ENCODE results near the gene CDKN2B. TPM values are rescaled to one million over a fixed set of nuclear protein-coding genes. Genes with fewer than 3 reads are reported as not detected.

The CDKN2B gene
- total RNA-seq, 1 experiment from 2014 or later = 9.8 TPM

DNA sequence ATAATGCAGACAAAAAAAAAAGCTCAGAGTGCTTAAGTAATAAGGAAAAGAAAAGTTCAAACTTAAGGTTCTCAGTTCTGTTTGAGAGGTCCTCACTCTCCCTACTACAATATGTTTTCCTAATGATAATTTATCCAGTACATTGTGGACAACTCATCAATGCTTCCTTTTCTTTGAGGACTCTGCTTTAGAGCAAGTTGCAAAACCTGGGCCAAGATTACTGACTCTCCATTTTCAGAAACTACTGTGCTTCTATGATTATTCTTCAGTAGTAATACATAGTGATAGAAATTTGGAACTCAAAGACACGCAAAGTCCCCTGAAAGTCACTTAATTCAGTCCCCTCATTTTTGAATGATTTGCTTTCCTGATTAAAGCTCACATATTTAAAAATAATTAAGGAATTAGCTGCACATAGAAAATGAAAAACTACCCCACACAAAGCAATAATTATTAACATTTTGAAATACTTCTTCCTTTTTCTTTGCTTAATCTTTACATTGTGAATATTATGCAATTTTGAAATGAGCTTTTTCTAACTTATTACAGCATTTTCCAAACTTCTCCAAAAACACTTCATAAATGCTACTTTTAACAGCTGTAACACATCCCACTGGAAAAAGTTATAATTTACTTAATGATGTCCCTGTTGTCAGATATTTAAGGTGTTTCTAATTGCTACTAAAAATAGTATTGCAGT is 26.1 kb downstream of the CDKN2B start:
- Histone ChIP-seq H2AFZ (ENCODE audit: low read depth, low read length, poor library complexity, severe bottlenecking) (no peak overlapping the region), H3K79me2 (ENCODE audit: insufficient read depth, low read length) (peaks cover 5% of the 10 kb centered on the region), H3K9ac (ENCODE audit: low read length) (no peak overlapping the region), H3K9me2 (ENCODE audit: insufficient read depth) (no peaks in the 10 kb centered on the region), H3K4me1 (ENCODE audit: control insufficient read depth in 1 of 2, insufficient read depth in 2 of 2, low read length in 2 of 2) (no peaks in the 10 kb centered on the region), H3K4me3 (replicated peaks in 1 of 2; ENCODE audit: low read depth in 1 of 2, low read length in 2 of 2) (no peak overlapping the region), H3K9me3 (ENCODE audit: control insufficient read depth in 1 of 2, insufficient read depth in 1 of 2, low read depth in 1 of 2, low read length in 2 of 2) (no peaks in the 10 kb centered on the region), H3K4me2 (ENCODE audit: low read length) (no peak overlapping the region), H3K27me3 (ENCODE audit: insufficient read depth, low read length) (no peaks in the 10 kb centered on the region), H4K20me1 (ENCODE audit: insufficient read depth) (no peaks in the 10 kb centered on the region), H3K36me3 (ENCODE audit: control insufficient read depth in 1 of 2, insufficient read depth in 2 of 2, low read length in 2 of 2) (no peaks in the 10 kb centered on the region), H3K27ac (ENCODE audit: low read depth, low read length) (no peak overlapping the region)
- BruUV-seq (replicated peaks) = no TSS peak
- ChIA-PET POLR2A (interaction anchor here (1.2 kb wide), 1 partner anchor 25 kb away, joined by 3 read pairs; the partner anchor contains the start of gene CDKN2B), CTCF (interaction anchor here (1.8 kb wide), 1 partner anchor 25 kb away, joined by 5 read pairs; no protein-coding TSS in a partner anchor), RAD21 (ENCODE audit: low non-redundant PET in 1 of 2, low total read pairs in 2 of 2, uncharacterized antibody in 2 of 2, unreplicated experiment in 2 of 2) (no interaction called here)
- ATAC-seq (no peak), DNase-seq (ENCODE audit: low read depth, low spot score) (no peak)
- TF ChIP-seq EZH2phosphoT487 (IDR thresholded peaks at IDR 0.05; ENCODE audit: borderline replicate concordance) (no peak), YY1 (IDR thresholded peaks at IDR 0.05; ENCODE audit: extremely low read depth, insufficient replicate concordance, low read depth, low read length) (no peak), ZFX (IDR thresholded peaks at IDR 0.05) (no peak), CBX3 (IDR thresholded peaks at IDR 0.05; ENCODE audit: low read depth) (no peak), SP1 (IDR thresholded peaks at IDR 0.05; ENCODE audit: low read depth) (no peak), TCF7L2 (IDR thresholded peaks at IDR 0.05; ENCODE audit: borderline replicate concordance, extremely low read depth, insufficient read depth, insufficient read length) (no peak), POLR2AphosphoS5 (IDR thresholded peaks at IDR 0.05; ENCODE audit: low read depth, low read length) (no peak), POLR2A (IDR thresholded peaks at IDR 0.05; ENCODE audit: borderline replicate concordance, extremely low read depth, insufficient read depth, insufficient read length) (no peak), RAD21 (IDR thresholded peaks at IDR 0.05; ENCODE audit: low read depth) (no peak)
- intact Hi-C loops (cut with micrococcal nuclease) = no loop called here

DNA sequence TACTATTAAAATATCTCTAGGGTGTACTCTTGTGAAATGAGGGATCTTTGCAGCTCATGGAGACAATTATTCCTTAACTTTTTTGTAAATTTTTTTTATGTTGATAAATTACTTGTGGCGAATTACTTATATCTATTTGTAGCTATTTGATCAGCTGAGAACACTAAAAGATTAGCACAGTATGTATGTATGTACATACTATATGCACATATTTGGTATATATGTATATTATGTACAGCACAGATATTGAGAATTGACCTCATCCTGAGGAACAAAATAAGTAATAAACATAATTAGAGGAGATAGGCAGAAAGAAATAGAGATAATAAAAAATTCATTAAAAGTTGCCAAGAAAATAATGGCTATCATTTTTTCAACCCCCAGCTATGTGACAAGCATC is 26.7 kb downstream of the CDKN2B start:
- Histone ChIP-seq H3K79me2 (ENCODE audit: insufficient read depth, low read length) (peaks cover 5% of the 10 kb centered on the region), H3K4me3 (replicated peaks in 1 of 2; ENCODE audit: low read depth in 1 of 2, low read length in 2 of 2) (no peak overlapping the region), H3K36me3 (ENCODE audit: control insufficient read depth in 1 of 2, insufficient read depth in 2 of 2, low read length in 2 of 2) (no peaks in the 10 kb centered on the region), H3K4me2 (ENCODE audit: low read length) (no peak overlapping the region), H3K27ac (ENCODE audit: low read depth, low read length) (no peak overlapping the region), H3K9me2 (ENCODE audit: insufficient read depth) (no peaks in the 10 kb centered on the region), H4K20me1 (ENCODE audit: insufficient read depth) (no peaks in the 10 kb centered on the region), H3K4me1 (ENCODE audit: control insufficient read depth in 1 of 2, insufficient read depth in 2 of 2, low read length in 2 of 2) (no peaks in the 10 kb centered on the region), H3K27me3 (ENCODE audit: insufficient read depth, low read length) (no peaks in the 10 kb centered on the region), H2AFZ (ENCODE audit: low read depth, low read length, poor library complexity, severe bottlenecking) (no peak overlapping the region), H3K9me3 (ENCODE audit: control insufficient read depth in 1 of 2, insufficient read depth in 1 of 2, low read depth in 1 of 2, low read length in 2 of 2) (no peaks in the 10 kb centered on the region), H3K9ac (ENCODE audit: low read length) (no peak overlapping the region)
- RAD21 ChIA-PET (ENCODE audit: low non-redundant PET in 1 of 2, low total read pairs in 2 of 2, uncharacterized antibody in 2 of 2, unreplicated experiment in 2 of 2) = no interaction called here
- POLR2A ChIA-PET = no interaction called here
- TF ChIP-seq TCF7L2 (IDR thresholded peaks at IDR 0.05; ENCODE audit: borderline replicate concordance, extremely low read depth, insufficient read depth, insufficient read length) (no peak), ZNF274 (IDR thresholded peaks at IDR 0.05; ENCODE audit: low read depth, low read length) (no peak), RAD21 (IDR thresholded peaks at IDR 0.05; ENCODE audit: low read depth) (no peak), SP1 (IDR thresholded peaks at IDR 0.05; ENCODE audit: low read depth) (no peak), SRF (IDR thresholded peaks at IDR 0.05; ENCODE audit: low read depth) (no peak), JUND (IDR thresholded peaks at IDR 0.05) (no peak), POLR2A (IDR thresholded peaks at IDR 0.05; ENCODE audit: borderline replicate concordance, extremely low read depth, insufficient read depth, insufficient read length) (no peak), CEBPB (IDR thresholded peaks at IDR 0.05; ENCODE audit: low read depth) (no peak)
- TF ChIP-seq, protein P1, sequence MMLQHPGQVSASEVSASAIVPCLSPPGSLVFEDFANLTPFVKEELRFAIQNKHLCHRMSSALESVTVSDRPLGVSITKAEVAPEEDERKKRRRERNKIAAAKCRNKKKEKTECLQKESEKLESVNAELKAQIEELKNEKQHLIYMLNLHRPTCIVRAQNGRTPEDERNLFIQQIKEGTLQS (IDR thresholded peaks at IDR 0.05) = no peak
- TF ChIP-seq, protein P2, sequence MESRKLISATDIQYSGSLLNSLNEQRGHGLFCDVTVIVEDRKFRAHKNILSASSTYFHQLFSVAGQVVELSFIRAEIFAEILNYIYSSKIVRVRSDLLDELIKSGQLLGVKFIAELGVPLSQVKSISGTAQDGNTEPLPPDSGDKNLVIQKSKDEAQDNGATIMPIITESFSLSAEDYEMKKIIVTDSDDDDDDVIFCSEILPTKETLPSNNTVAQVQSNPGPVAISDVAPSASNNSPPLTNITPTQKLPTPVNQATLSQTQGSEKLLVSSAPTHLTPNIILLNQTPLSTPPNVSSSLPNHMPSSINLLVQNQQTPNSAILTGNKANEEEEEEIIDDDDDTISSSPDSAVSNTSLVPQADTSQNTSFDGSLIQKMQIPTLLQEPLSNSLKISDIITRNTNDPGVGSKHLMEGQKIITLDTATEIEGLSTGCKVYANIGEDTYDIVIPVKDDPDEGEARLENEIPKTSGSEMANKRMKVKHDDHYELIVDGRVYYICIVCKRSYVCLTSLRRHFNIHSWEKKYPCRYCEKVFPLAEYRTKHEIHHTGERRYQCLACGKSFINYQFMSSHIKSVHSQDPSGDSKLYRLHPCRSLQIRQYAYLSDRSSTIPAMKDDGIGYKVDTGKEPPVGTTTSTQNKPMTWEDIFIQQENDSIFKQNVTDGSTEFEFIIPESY (IDR thresholded peaks at IDR 0.05; ENCODE audit: extremely low read depth, insufficient replicate concordance, low read length) = no peak
- CTCF ChIA-PET = interaction anchor here (1.8 kb wide), 1 partner anchor 26 kb away, joined by 5 read pairs; no protein-coding TSS in a partner anchor
- no TSS peak for BruUV-seq (replicated peaks)
- no peak for DNase-seq (ENCODE audit: low read depth, low spot score)
- no peak for ATAC-seq
- intact Hi-C loops (cut with micrococcal nuclease) = no loop called here
